Activated CD4-positive, alpha-beta T cell treated with anti-CD3 and anti-CD28 coated beads for 36 hours (primary cell): Measurements from ENCODE around the gene ZNF211. TPM values are rescaled to one million over a fixed set of nuclear protein-coding genes. Genes with fewer than 3 reads are reported as not detected.

Source experiments
- ATAC-seq: fragments of 200-7000 bp; cut with Tn5 transposase; one replicate; pipeline ENCODE4 v1.10.0; 2021; ENCODE audit warnings: mild to moderate bottlenecking, moderate library complexity
- CTCF ChIA-PET: fragments of 350-600 bp; sonication (Branson Sonifier 250); formaldehyde crosslinking; loops from one replicate; lab custom pipeline; 2021; ENCODE audit warnings: antibody characterized with exemption; lab: Charles Lee
- POLR2A ChIA-PET: fragments of 350-600 bp; sonication (Branson Sonifier 250); formaldehyde crosslinking; loops from one replicate; lab custom pipeline; 2021; ENCODE audit warnings: antibody characterized with exemption, inconsistent platforms; lab: Charles Lee
- DNase-seq: peaks from one replicate; pipeline ENCODE4 v3.0.0-alpha.2; 2020
- H3K27ac Mint-ChIP-seq: one replicate; pipeline ENCODE4 v1.8.0; 2021; ENCODE audit warnings: mixed read lengths
- H3K27me3 Mint-ChIP-seq: one replicate; pipeline ENCODE4 v1.8.0; 2021; ENCODE audit warnings: mixed read lengths
- H3K36me3 Mint-ChIP-seq: one replicate; pipeline ENCODE4 v1.8.0; 2021; ENCODE audit warnings: low read depth, mixed read lengths
- H3K4me1 Mint-ChIP-seq: one replicate; pipeline ENCODE4 v1.8.0; 2021; ENCODE audit warnings: mixed read lengths
- H3K4me3 Mint-ChIP-seq: one replicate; pipeline ENCODE4 v1.8.0; 2021; ENCODE audit warnings: mild to moderate bottlenecking, moderate library complexity, mixed read lengths
- H3K9me3 Mint-ChIP-seq: one replicate; pipeline ENCODE4 v1.8.0; 2021; ENCODE audit warnings: low read depth, mixed read lengths
- intact Hi-C, 2 experiments: fragments of 100-400 bp; cut with DNase I in 1 of 2; cut with micrococcal nuclease in 1 of 2; formaldehyde crosslinking; loops; one replicate each; pipeline versions ENCODE4 v1.14.2 to v1.15.1; 2022 to 2024; cut with DNase I, micrococcal nuclease
- total RNA-seq, 2 experiments: library from RNA; stranded (reverse); gene quantifications; one replicate each; pipeline ENCODE4 v1.2.3, GENCODE V29; 2021

ZNF211 gene
- total RNA-seq, 2 experiments from 2014 or later = 8.9 to 9.5 TPM

DNA sequence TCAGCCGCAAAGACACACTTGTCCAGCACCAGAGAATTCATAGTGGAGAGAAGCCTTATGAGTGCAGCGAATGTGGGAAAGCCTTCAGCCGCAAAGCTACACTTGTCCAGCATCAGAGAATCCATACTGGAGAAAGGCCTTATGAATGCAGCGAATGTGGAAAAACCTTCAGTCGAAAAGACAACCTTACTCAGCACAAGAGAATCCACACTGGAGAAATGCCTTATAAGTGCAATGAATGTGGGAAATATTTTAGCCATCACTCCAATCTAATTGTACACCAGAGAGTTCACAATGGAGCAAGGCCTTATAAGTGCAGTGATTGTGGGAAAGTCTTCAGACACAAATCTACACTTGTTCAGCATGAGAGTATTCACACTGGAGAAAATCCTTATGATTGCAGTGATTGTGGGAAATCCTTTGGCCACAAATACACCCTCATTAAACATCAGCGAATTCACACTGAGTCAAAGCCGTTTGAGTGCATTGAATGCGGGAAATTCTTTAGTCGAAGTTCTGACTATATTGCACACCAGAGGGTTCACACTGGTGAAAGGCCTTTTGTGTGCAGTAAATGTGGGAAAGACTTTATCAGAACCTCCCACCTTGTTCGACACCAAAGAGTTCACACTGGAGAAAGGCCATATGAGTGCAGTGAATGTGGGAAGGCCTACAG lies 12.2 kb upstream of the ZNF211 start:
- ChIA-PET CTCF (no interaction called here), POLR2A (no interaction called here)
- DNase-seq (no peak), ATAC-seq (no peak)
- H3K4me3 Mint-ChIP-seq = no peak overlapping the region
- H3K27ac Mint-ChIP-seq = no peak overlapping the region
- H3K36me3 Mint-ChIP-seq = peaks cover 90% of the 10 kb centered on the region
- intact Hi-C loops = no loop called here
- peaks cover 75% of the 10 kb centered on the region for H3K9me3 Mint-ChIP-seq
- no peaks in the 10 kb centered on the region for H3K4me1 Mint-ChIP-seq
- no peaks in the 10 kb centered on the region for H3K27me3 Mint-ChIP-seq

DNA sequence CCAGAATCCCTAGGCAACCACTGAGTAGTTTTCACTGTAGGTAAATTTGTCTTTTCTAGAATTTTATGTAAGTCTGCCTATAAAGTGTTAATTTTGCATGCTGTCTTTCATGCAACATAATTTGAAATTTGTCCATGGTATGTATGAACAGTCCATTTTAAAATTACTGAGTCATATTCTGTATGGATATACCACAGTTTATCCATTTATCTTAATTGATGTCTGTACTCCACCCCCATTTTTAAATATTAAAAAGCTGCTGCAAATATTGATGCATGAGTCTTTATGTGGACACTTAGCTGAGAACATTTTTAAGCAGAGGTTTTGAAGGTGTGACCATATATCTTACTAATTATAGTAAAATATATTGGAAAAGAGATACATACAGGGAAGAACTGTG lies 9.9 kb upstream of the ZNF211 start:
- no peak overlapping the region for H3K4me3 Mint-ChIP-seq
- DNase-seq (no peak), ATAC-seq (no peak)
- peaks cover 65% of the 10 kb centered on the region for H3K9me3 Mint-ChIP-seq
- intact Hi-C loops = no loop called here
- ChIA-PET CTCF (no interaction called here), POLR2A (no interaction called here)
- no peaks in the 10 kb centered on the region for H3K27me3 Mint-ChIP-seq
- peaks cover 67% of the 10 kb centered on the region for H3K36me3 Mint-ChIP-seq
- H3K27ac Mint-ChIP-seq = no peak overlapping the region
- no peaks in the 10 kb centered on the region for H3K4me1 Mint-ChIP-seq

DNA sequence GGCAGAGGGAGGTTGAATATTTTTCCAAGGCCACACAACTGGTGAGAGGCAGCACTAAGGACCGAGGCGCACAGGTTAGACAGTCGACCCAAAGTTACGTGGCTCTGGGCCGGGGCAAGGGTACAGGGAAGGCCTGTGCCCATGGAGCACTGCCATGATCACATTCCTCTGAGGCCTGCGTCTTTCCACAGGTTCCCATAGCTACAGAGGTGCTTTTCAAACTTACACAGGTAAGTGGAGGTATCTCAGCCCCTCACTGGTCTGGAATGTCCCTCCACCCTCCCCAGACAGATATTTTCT lies 814 bp downstream of the ZNF211 start:
- peak overlapping the region; percentile 96 for H3K4me3 Mint-ChIP-seq

DNA sequence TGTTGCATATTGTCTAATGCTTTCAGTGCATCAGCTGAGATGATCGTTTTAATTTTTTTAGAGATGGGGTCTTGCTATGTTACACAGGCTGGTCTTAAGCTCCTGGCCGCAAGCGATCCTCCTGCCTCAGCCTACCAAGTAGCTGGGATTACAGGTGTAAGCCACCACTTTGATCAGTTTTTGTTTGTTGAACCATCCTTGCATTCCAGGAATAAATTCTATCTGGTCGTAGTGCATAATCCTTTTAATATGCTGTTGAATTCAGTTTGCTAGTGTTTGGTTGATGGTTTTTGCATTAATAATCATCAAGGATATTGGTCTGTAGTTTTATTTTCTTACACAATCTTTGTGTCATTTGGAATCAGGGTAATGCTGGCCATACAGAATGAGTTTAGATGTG lies 4.4 kb downstream of the ZNF211 start:
- H3K27ac Mint-ChIP-seq = no peak overlapping the region
- ChIA-PET POLR2A (no interaction called here), CTCF (no interaction called here)
- intact Hi-C loops = no loop called here
- no peaks in the 10 kb centered on the region for H3K27me3 Mint-ChIP-seq
- H3K36me3 Mint-ChIP-seq = peaks cover 86% of the 10 kb centered on the region
- H3K4me3 Mint-ChIP-seq = no peak overlapping the region
- DNase-seq (no peak), ATAC-seq (no peak)
- peaks cover 58% of the 10 kb centered on the region for H3K9me3 Mint-ChIP-seq
- H3K4me1 Mint-ChIP-seq = peaks cover 19% of the 10 kb centered on the region

More for the DNA sequence above, 814 bp downstream of the ZNF211 start:
- CTCF ChIA-PET = interaction anchor here (0.6 to 1.4 kb wide), 2 partner anchors 21 to 48 kb away, joined by 3 to 4 read pairs; partner anchors contain the start of gene ZNF551
- POLR2A ChIA-PET = no interaction called here
- peak overlapping the region; percentile 86 for H3K27ac Mint-ChIP-seq
- no peak for ATAC-seq
- peaks cover 59% of the 10 kb centered on the region for H3K36me3 Mint-ChIP-seq
- intact Hi-C loops = loop anchor here (1.0 to 5.0 kb wide), 20 partner anchors 19 to 807 kb away; partner anchors contain the start of genes ZNF134 (in 2 of the 2), ZNF17 (in 2 of the 2), ZNF551 (in 2 of the 2) and ZIK1 (in 1 of the 2)
- peaks cover 19% of the 10 kb centered on the region for H3K4me1 Mint-ChIP-seq
- no peaks in the 10 kb centered on the region for H3K27me3 Mint-ChIP-seq
- DNase-seq = no peak
- peaks cover 33% of the 10 kb centered on the region for H3K9me3 Mint-ChIP-seq

DNA sequence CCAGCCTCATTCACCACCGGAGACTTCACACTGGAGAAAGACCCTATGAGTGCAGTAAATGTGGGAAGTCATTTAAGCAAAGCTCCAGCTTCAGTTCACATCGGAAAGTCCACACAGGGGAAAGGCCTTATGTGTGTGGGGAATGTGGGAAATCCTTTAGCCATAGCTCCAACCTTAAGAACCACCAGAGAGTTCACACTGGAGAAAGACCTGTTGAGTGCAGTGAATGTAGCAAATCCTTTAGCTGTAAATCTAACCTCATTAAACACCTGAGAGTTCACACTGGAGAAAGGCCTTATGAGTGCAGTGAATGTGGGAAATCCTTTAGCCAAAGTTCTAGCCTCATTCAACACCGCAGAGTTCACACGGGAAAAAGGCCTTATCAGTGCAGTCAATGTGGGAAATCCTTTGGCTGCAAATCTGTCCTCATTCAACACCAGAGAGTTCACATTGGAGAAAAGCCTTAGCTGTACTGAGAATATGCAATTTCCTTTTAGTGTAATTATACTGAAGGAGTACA lies 8.8 kb downstream of the ZNF211 start:
- ChIA-PET CTCF (no interaction called here), POLR2A (no interaction called here)
- intact Hi-C loops = loop anchor here in 1 of 2 experiments (1.0 kb wide), 1 partner anchor 46 kb away; no protein-coding TSS in a partner anchor
- H3K36me3 Mint-ChIP-seq = peaks cover 72% of the 10 kb centered on the region
- no peaks in the 10 kb centered on the region for H3K4me1 Mint-ChIP-seq
- DNase-seq (no peak), ATAC-seq (no peak)
- peaks cover 71% of the 10 kb centered on the region for H3K9me3 Mint-ChIP-seq
- H3K27ac Mint-ChIP-seq = no peak overlapping the region
- H3K4me3 Mint-ChIP-seq = no peak overlapping the region
- H3K27me3 Mint-ChIP-seq = no peaks in the 10 kb centered on the region

DNA sequence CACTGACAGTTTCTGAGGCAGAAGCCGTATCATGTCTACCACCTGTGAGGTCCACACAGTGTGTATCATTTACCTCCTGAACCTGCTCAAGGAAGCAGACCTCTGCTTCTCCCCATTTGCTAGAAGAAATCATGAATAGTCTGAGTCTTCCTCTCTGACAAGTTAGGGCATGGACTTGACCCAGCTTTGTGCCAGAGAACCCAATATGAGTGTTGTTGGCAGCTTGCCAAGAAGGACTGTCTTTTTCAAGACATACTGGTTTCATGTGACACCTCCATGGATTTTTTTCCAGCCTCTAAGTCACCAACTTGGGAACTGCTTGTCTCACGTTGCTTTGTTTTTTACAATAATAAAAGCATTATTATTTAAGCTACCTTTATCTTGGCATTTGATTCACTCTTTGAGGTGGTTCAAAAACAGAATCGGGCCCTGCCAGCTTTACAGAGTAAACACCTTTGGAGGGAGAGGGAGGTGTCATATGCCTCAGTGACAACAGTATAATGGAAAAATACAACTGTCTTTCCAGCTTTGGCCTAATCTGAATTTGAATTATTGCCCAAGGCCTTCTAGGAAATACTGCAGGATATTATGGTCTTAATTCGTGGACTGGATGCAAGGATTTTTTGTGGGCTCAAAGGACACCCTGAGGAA lies 9.6 kb downstream of the ZNF211 start:
- no peak for ATAC-seq
- intact Hi-C loops = loop anchor here in 1 of 2 experiments (1.0 kb wide), 1 partner anchor 45 kb away; no protein-coding TSS in a partner anchor
- no peaks in the 10 kb centered on the region for H3K27me3 Mint-ChIP-seq
- H3K4me1 Mint-ChIP-seq = no peaks in the 10 kb centered on the region
- no peak overlapping the region for H3K4me3 Mint-ChIP-seq
- POLR2A ChIA-PET = no interaction called here
- CTCF ChIA-PET = no interaction called here
- DNase-seq = no peak
- peaks cover 65% of the 10 kb centered on the region for H3K36me3 Mint-ChIP-seq
- no peak overlapping the region for H3K27ac Mint-ChIP-seq
- H3K9me3 Mint-ChIP-seq = peaks cover 68% of the 10 kb centered on the region

DNA sequence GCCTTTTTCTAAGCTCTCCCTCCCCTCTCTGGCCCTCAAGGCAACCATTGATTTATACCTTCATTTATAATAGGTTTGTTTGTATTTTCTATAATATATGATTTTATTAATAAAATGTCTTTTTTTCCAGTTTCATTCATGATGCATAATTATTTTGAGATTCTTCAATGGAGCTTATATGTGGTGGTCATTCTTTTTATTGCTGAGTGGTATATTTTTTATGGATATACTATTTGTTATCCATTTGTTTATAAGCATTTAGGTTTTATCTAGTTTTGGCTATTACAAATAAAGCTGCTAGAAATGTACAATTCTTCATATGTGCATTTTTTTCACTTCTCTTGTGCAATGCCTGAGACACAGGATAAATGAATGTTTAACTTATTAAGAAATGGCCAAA lies 10.8 kb downstream of the ZNF211 start:
- H3K9me3 Mint-ChIP-seq = peaks cover 62% of the 10 kb centered on the region
- ATAC-seq = no peak
- DNase-seq = no peak
- no peaks in the 10 kb centered on the region for H3K4me1 Mint-ChIP-seq
- ChIA-PET POLR2A (no interaction called here), CTCF (no interaction called here)
- intact Hi-C loops = no loop called here
- H3K4me3 Mint-ChIP-seq = no peak overlapping the region
- no peak overlapping the region for H3K27ac Mint-ChIP-seq
- H3K27me3 Mint-ChIP-seq = no peaks in the 10 kb centered on the region
- H3K36me3 Mint-ChIP-seq = peaks cover 54% of the 10 kb centered on the region

DNA sequence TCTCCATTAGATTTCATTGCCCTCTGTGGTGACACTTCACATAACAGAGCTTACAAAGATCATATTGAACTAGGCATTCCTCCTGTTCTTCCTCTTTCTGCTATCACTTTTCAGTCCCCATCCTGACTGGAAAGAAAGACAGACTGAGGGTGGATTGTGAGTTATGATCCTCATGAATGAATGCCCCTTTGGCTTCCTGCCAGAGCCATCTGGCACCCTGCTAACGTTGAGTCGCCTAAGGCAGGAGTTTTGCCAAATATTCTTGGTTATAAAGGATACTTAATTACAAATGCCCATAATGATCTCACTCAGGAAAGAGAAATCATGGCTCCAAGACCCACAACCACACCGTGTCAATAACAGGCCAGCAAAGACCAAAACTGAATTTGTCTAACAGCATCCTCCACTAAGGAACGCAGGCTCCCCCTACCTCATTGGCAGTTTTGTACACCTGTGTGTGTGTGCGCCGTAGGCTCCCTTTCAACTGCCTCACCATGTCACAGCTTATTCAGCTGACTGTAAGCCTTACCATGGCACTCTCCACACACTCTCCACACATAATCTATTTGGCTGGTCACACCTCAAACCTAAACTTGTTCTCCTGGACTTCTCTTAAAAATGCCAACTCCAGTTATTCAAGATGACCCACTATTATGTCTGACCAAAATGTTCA lies 15.5 kb downstream of the ZNF211 start:
- H3K36me3 Mint-ChIP-seq = peaks cover 15% of the 10 kb centered on the region
- H3K27ac Mint-ChIP-seq = no peak overlapping the region
- ATAC-seq (no peak), DNase-seq (no peak)
- ChIA-PET POLR2A (no interaction called here), CTCF (no interaction called here)
- H3K4me1 Mint-ChIP-seq = peaks cover 2% of the 10 kb centered on the region
- peaks cover 43% of the 10 kb centered on the region for H3K9me3 Mint-ChIP-seq
- H3K4me3 Mint-ChIP-seq = no peak overlapping the region
- H3K27me3 Mint-ChIP-seq = peaks cover 8% of the 10 kb centered on the region
- intact Hi-C loops = no loop called here

DNA sequence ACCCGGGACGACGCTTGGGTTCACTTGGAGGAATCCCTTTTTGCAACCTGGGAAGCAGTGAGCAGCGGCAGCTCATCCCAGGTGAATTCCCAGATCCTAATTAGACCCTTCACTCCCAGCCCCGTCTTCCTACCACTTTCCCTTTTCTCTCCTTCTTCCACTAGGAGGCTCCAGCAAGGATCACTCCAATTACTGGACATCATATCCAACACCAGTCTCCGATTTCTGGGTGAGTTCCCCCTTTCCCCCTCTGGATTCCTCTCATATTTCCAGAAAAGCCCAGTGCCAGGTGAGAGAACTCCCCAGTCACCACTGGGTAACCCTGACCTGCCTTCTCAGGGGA lies 18.7 kb downstream of the ZNF211 start:
- no peak for ATAC-seq
- Mint-ChIP-seq H3K27me3 (peaks cover 23% of the 10 kb centered on the region), H3K4me3 (no peak overlapping the region), H3K27ac (no peak overlapping the region), H3K36me3 (peaks cover 16% of the 10 kb centered on the region), H3K4me1 (peaks cover 2% of the 10 kb centered on the region), H3K9me3 (peaks cover 50% of the 10 kb centered on the region)
- intact Hi-C loops = no loop called here
- no peak for DNase-seq
- POLR2A ChIA-PET = no interaction called here
- CTCF ChIA-PET = interaction anchor here (0.8 kb wide), 1 partner anchor 1514 kb away, joined by 3 read pairs; no protein-coding TSS in a partner anchor

DNA sequence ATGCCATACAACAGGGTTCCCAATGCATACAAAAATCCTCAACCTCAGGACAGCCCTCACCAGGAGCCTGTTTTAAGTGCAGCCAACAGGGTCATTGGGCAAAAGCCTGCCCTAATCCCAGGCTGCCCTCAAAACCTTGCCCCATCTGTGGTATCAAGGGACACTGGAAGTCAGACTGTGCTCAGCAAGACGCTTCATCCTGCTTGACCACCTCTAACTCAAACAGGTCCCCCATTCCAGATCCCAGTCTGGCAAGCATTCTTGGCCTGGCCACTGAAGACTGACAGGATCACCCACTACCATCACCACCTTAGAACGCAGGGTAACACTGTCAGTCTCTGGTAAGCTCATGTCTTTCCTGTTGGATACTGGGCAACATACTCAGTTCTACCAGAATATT lies 20.7 kb downstream of the ZNF211 start:
- peaks cover 16% of the 10 kb centered on the region for H3K36me3 Mint-ChIP-seq
- no peak overlapping the region for H3K27ac Mint-ChIP-seq
- intact Hi-C loops = no loop called here
- H3K4me1 Mint-ChIP-seq = peaks cover 2% of the 10 kb centered on the region
- H3K4me3 Mint-ChIP-seq = no peak overlapping the region
- H3K9me3 Mint-ChIP-seq = peaks cover 44% of the 10 kb centered on the region
- CTCF ChIA-PET = interaction anchor here (0.6 kb wide), 1 partner anchor 613 kb away, joined by 3 read pairs; no protein-coding TSS in a partner anchor
- H3K27me3 Mint-ChIP-seq = peaks cover 26% of the 10 kb centered on the region
- no peak for DNase-seq
- no peak for ATAC-seq
- POLR2A ChIA-PET = no interaction called here

DNA sequence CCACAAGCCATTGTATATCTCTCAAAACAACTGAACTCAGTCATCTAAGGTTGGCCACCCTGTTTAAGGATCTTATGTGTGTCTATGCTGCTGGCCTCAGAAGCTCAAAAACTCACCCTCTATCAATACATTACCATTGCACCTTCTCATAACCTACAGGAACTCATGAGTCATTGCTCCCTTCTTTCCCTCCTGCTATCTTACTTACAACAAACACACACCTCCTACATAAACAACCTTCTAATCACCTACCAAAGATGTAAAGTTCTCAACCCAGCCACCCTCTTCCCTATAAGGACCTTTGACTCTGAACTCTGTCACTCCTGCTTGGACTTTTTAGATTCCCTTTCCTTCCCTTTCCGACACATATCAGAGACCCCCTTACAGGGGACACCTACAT lies 22.5 kb downstream of the ZNF211 start:
- ATAC-seq (no peak), DNase-seq (no peak)
- Mint-ChIP-seq H3K27ac (no peak overlapping the region), H3K27me3 (peaks cover 34% of the 10 kb centered on the region), H3K4me1 (peaks cover 2% of the 10 kb centered on the region), H3K36me3 (peaks cover 16% of the 10 kb centered on the region), H3K4me3 (no peak overlapping the region), H3K9me3 (peaks cover 40% of the 10 kb centered on the region)
- intact Hi-C loops = no loop called here
- POLR2A ChIA-PET = no interaction called here
- CTCF ChIA-PET = no interaction called here
